ENCODE data around the gene DNM3.

The DNM3 gene

DNA sequence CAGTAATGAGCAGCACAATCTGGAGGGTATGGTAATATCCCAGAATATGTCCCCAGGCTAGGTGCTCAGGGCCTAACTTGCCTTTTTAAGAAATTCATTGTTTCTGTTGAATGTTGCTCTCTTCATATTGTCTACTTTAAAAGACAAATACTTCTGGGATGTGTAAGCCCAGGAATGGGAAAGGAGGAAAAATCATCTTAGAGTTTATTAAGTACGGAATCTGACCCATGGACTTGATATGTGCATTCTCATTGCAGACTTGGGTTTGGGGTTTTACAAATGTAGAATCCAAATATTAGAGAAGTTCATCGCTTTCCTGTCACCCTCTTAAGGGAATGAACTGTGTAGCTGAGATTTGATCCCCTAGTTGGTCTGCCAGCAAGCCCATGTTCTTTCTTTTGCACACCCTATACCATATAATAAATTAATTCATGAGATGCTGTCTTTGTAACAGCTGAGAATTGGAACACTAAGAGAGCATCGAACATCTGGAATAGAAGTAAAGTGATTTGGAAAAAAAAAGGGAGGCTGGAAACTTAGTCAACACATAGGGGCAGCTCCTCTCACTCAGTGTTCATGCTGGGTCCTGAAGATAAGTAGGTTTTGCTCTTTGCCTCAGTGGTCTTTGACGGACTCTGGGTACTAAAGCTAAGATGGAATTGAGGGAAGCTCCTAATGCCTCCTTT lies 343.4 kb downstream of the DNM3 start:
- Histone ChIP-seq H3K79me2 (ENCODE audit: insufficient read depth, low read length) (no peaks in the 10 kb centered on the region), H3K36me3 (ENCODE audit: low read length) (0 out of 2 replicates have a peak, but pooled peaks cover 2% of the 10 kb centered on the region), H3K27ac (ENCODE audit: low read depth, low read length) (peak overlapping the region; percentile 67), H3K9me3 (ENCODE audit: insufficient read depth, low read length) (no peaks in the 10 kb centered on the region), H4K20me1 (ENCODE audit: low read depth, low read length) (no peaks in the 10 kb centered on the region), H3K9me2 (replicated peaks; ENCODE audit: insufficient read depth, low read length) (no peaks in the 10 kb centered on the region), H3K4me2 (ENCODE audit: low read depth, low read length, poor library complexity, severe bottlenecking) (peak overlapping the region; percentile 54), H3K27me3 (ENCODE audit: low read length) (no peaks in the 10 kb centered on the region), H3F3A (ENCODE audit: insufficient read depth) (peaks cover 25% of the 10 kb centered on the region), H3K4me3 (ENCODE audit: insufficient read depth, low read length, poor library complexity, severe bottlenecking) (no peak overlapping the region), H3K9ac (ENCODE audit: low read length) (no peak overlapping the region), H2AFZ (ENCODE audit: low read depth, low read length, severe bottlenecking) (peak overlapping the region; percentile 45)
- TF ChIP-seq, protein P1, sequence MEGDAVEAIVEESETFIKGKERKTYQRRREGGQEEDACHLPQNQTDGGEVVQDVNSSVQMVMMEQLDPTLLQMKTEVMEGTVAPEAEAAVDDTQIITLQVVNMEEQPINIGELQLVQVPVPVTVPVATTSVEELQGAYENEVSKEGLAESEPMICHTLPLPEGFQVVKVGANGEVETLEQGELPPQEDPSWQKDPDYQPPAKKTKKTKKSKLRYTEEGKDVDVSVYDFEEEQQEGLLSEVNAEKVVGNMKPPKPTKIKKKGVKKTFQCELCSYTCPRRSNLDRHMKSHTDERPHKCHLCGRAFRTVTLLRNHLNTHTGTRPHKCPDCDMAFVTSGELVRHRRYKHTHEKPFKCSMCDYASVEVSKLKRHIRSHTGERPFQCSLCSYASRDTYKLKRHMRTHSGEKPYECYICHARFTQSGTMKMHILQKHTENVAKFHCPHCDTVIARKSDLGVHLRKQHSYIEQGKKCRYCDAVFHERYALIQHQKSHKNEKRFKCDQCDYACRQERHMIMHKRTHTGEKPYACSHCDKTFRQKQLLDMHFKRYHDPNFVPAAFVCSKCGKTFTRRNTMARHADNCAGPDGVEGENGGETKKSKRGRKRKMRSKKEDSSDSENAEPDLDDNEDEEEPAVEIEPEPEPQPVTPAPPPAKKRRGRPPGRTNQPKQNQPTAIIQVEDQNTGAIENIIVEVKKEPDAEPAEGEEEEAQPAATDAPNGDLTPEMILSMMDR (IDR thresholded peaks at IDR 0.05; ENCODE audit: insufficient read depth, low read length, poor library complexity, severe bottlenecking) = no peak
- no peak for TF ChIP-seq EZH2phosphoT487 (conservative IDR thresholded peaks at IDR 0.05; ENCODE audit: low read length)

GRCh38 chr1:172185211-172185610 lies 343.9 kb downstream of the DNM3 start:
- H3K36me3 ChIP-seq (ENCODE audit: low read length) = 0 out of 2 replicates have a peak, but pooled peaks cover 2% of the 10 kb centered on the region
- TF ChIP-seq EZH2phosphoT487 (conservative IDR thresholded peaks at IDR 0.05; ENCODE audit: low read length) = no peak
- TF ChIP-seq, protein P1 (IDR thresholded peaks at IDR 0.05; ENCODE audit: insufficient read depth, low read length, poor library complexity, severe bottlenecking) = no peak
- H3F3A ChIP-seq (ENCODE audit: insufficient read depth) = peaks cover 25% of the 10 kb centered on the region
- H2AFZ ChIP-seq (ENCODE audit: low read depth, low read length, severe bottlenecking) = peak overlapping the region; percentile 45
- H3K9ac ChIP-seq (ENCODE audit: low read length) = 0 out of 2 replicates have a peak overlapping the region, but pooled peaks have one; percentile 1
- no peaks in the 10 kb centered on the region for H3K9me2 ChIP-seq (replicated peaks; ENCODE audit: insufficient read depth, low read length)
- peak overlapping the region; percentile 54 for H3K4me2 ChIP-seq (ENCODE audit: low read depth, low read length, poor library complexity, severe bottlenecking)
- H3K27ac ChIP-seq (ENCODE audit: low read depth, low read length) = peak overlapping the region; percentile 67
- no peaks in the 10 kb centered on the region for H3K79me2 ChIP-seq (ENCODE audit: insufficient read depth, low read length)
- peak overlapping the region; percentile 14 for H3K4me3 ChIP-seq (ENCODE audit: insufficient read depth, low read length, poor library complexity, severe bottlenecking)
- no peaks in the 10 kb centered on the region for H3K27me3 ChIP-seq (ENCODE audit: low read length)
- no peaks in the 10 kb centered on the region for H3K9me3 ChIP-seq (ENCODE audit: insufficient read depth, low read length)
- no peaks in the 10 kb centered on the region for H4K20me1 ChIP-seq (ENCODE audit: low read depth, low read length)

GRCh38 chr1:172185996-172186395 lies 344.7 kb downstream of the DNM3 start:
- TF ChIP-seq EZH2phosphoT487 (conservative IDR thresholded peaks at IDR 0.05; ENCODE audit: low read length) = no peak
- TF ChIP-seq, protein P1 (IDR thresholded peaks at IDR 0.05; ENCODE audit: insufficient read depth, low read length, poor library complexity, severe bottlenecking) = no peak
- H3K27ac ChIP-seq (ENCODE audit: low read depth, low read length) = peak overlapping the region; percentile 67; the same call in 1 of the 2 replicates

More at GRCh38 chr1:172185996-172186395, 344.7 kb downstream of the DNM3 start:
- Histone ChIP-seq H3K27me3 (ENCODE audit: low read length) (no peaks in the 10 kb centered on the region), H3K9ac (ENCODE audit: low read length) (0 out of 2 replicates have a peak overlapping the region, but pooled peaks have one; percentile 1), H3K9me3 (ENCODE audit: insufficient read depth, low read length) (no peaks in the 10 kb centered on the region), H3K4me3 (ENCODE audit: insufficient read depth, low read length, poor library complexity, severe bottlenecking) (peak overlapping the region; percentile 15), H3K9me2 (replicated peaks; ENCODE audit: insufficient read depth, low read length) (no peaks in the 10 kb centered on the region), H3F3A (ENCODE audit: insufficient read depth) (peaks cover 25% of the 10 kb centered on the region), H2AFZ (ENCODE audit: low read depth, low read length, severe bottlenecking) (peak overlapping the region; percentile 68), H3K4me2 (ENCODE audit: low read depth, low read length, poor library complexity, severe bottlenecking) (peak overlapping the region; percentile 54), H3K79me2 (ENCODE audit: insufficient read depth, low read length) (no peaks in the 10 kb centered on the region), H3K36me3 (ENCODE audit: low read length) (0 out of 2 replicates have a peak, but pooled peaks cover 2% of the 10 kb centered on the region), H4K20me1 (ENCODE audit: low read depth, low read length) (no peaks in the 10 kb centered on the region)
